HG03196 (cell line): ENCODE results near the gene B4GALT5.
A peak's percentile ranks its signal among the peaks of the same experiment; 100 is the strongest.
"Not testable (repeated sequence)": the region's sequence is repeated elsewhere in the genome, so short reads cannot be mapped to it uniquely, and the experiment has no call there.

Experiments used
- ATAC-seq: cut with Tn5 transposase; IDR thresholded peaks from one replicate; pipeline ENCODE4 v1.9.1; 2021; ENCODE audit not compliant: unreplicated experiment

Gene B4GALT5

GRCh38 chr20:49713753-49714712 is at the start of gene B4GALT5:
TSS of gene B4GALT5 (minus strand) at chr20:49713878. CDS start at chr20:49713690, 188 bp downstream.
- ATAC-seq, result peak; percentile 66

GRCh38 chr20:49762940-49763766 is 49.5 kb upstream of the B4GALT5 start:
- no peak for ATAC-seq

- not testable (repeated sequence) for ATAC-seq
Measured at GRCh38 chr20:49761888-49762287, 48.2 kb upstream of the B4GALT5 start.

GRCh38 chr20:49759266-49759950 is 45.7 kb upstream of the B4GALT5 start:
- ATAC-seq, result no peak

- ATAC-seq, result no peak
Measured at GRCh38 chr20:49758781-49759180, 45.1 kb upstream of the B4GALT5 start.

GRCh38 chr20:49757597-49757996 is 43.9 kb upstream of the B4GALT5 start:
- ATAC-seq, result no peak

GRCh38 chr20:49756241-49756640 is 42.6 kb upstream of the B4GALT5 start:
- no peak for ATAC-seq

- ATAC-seq, result no peak
Measured at GRCh38 chr20:49754596-49754995, 40.9 kb upstream of the B4GALT5 start.

GRCh38 chr20:49753133-49753532 is 39.5 kb upstream of the B4GALT5 start:
- no peak for ATAC-seq

GRCh38 chr20:49752201-49752903 is 38.7 kb upstream of the B4GALT5 start:
- ATAC-seq, result no peak

- ATAC-seq, result no peak
Measured at GRCh38 chr20:49751397-49751736, 37.7 kb upstream of the B4GALT5 start.

- ATAC-seq, result peak; percentile 73
Measured at GRCh38 chr20:49750611-49751396, 37.1 kb upstream of the B4GALT5 start.

GRCh38 chr20:49749625-49750024 is 35.9 kb upstream of the B4GALT5 start:
- ATAC-seq, result no peak

- ATAC-seq, result no peak
Measured at GRCh38 chr20:49748525-49748838, 34.8 kb upstream of the B4GALT5 start.

GRCh38 chr20:49747707-49748524 is 34.2 kb upstream of the B4GALT5 start:
- ATAC-seq, result no peak

GRCh38 chr20:49742948-49743347 is 29.3 kb upstream of the B4GALT5 start:
- no peak for ATAC-seq

GRCh38 chr20:49741977-49742376 is 28.3 kb upstream of the B4GALT5 start:
- no peak for ATAC-seq

GRCh38 chr20:49740807-49741206 is 27.1 kb upstream of the B4GALT5 start:
- no peak for ATAC-seq

GRCh38 chr20:49739042-49739441 is 25.4 kb upstream of the B4GALT5 start:
- no peak for ATAC-seq
